Measurements from ENCODE around the gene CTCF. TPM values are rescaled to one million over a fixed set of nuclear protein-coding genes. Genes with fewer than 3 reads are reported as not detected.

CTCF gene
- polyA plus RNA-seq, 1 donor, result 43.9 TPM

DNA sequence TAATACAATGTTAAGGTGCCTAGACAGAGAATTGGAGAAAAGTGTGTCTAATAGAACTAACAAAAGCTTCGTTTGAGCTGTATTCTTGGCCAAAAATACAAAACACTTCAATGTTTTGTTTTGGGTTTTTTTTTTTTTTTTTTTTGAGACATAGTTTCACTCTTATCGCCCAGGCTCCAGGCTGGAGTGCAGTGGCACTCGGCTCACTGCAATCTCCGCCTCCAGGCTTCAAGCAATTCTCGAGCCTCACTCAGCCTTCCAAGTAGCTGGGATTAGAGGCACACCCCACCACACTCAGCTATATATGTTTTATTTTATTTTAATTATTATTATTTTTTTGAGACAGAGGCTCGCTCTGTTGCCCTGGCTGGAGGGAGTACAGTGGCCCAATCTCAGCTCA is 44.3 kb downstream of the CTCF start:
- no peak for DNase-seq

DNA sequence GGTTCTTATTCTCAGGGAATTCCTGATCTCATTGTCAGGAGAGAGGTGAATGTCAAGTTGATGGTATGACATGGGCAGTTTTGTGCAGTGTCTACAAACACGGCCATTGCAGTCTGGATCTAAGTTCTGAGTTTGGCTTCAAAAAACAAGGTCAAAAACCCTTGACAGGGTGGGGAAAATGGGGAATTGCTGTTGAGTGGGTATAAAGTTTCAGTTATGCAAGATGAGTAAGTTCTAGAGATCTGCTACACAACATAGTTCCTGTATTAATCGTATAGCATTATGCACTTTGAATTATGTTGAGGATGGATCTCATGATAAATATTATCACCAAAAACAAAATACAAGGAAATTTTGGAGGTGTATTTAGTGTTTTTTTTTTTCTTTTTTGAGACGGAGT is 46.0 kb downstream of the CTCF start:
- DNase-seq, result no peak

DNA sequence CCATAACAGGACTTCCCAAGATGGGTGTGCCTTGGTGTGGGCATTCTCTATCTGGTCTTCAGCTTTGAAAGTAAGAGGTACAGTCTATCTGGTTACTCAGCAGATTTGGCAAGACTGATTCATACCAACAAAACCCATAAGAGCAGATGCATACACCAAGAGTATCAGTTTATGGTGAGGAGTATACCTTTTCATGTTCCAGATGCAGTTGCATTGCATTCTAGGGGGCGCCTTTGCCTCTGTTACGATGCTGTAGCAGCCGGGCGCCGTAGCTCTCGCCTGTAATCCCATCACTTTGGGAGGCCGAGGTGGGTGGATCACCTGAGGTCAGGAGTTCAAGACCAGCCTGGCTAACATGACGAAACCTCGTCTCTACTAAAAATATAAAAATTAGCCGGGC is 51.5 kb downstream of the CTCF start:
- no peak for DNase-seq

DNA sequence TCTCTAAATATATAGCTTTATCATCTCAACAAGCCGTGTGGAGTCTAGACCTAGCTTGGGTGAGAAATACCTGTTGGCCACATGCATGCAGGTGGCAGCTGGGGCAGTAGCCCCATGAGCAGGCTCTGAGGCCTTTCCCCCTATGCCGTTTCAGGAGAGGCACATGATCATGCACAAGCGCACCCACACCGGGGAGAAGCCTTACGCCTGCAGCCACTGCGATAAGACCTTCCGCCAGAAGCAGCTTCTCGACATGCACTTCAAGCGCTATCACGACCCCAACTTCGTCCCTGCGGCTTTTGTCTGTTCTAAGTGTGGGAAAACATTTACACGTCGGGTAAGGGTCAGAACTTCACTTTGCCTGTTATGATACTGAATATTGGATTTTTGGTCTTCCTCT is 65.9 kb downstream of the CTCF start:
- DNase-seq, result no peak

DNA sequence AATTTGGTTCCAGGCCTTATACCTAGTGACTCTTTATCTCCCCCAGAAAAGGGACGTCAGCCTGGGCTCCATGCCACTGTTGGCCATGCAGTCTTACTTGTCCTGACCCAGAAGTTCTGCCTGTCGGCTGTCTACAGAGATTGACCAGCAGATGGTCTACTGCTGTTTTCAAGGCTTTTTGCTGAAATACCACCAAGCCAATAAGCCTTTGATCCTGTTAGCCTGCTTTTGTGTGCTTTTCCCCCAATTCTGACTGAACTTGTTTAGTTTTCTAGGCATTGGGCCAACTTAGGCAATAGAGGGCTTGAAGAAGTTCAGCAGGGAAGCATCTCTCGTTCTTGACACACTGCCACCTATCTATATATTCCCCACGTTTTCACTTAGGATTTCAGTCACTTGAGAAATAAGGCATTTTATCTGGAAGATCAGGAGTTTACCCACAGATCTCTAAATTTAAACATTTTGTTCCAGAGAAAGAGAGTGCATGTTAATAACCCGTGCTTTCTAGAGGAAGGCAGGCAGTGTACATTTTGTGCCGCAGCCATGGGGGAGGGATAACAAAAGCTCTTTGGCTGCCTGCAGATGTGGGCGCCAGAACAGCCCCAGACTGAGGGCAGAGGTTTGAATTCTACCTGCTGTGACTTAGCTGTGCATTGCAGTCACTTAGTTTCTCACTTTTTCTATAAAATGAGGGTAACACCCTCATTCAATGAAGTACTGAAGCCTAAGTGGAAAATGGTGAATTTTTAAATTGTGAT is 70.3 kb downstream of the CTCF start:
- no peak for DNase-seq

DNA sequence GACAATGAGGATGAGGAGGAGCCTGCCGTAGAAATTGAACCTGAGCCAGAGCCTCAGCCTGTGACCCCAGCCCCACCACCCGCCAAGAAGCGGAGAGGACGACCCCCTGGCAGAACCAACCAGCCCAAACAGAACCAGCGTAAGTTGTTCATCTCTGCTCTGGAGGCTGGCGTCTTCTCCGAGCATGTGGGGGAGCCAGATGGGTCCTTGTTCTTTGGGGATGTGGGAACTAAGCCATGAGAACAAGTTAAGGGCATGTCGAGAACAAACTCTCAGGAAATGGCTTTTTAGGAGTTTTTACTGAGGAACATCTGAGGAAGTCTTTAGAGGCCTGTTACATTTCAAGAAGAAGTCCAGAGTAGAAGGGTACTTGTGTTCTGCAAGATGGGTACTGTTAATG is 74.4 kb downstream of the CTCF start:
- DNase-seq, result no peak

DNA sequence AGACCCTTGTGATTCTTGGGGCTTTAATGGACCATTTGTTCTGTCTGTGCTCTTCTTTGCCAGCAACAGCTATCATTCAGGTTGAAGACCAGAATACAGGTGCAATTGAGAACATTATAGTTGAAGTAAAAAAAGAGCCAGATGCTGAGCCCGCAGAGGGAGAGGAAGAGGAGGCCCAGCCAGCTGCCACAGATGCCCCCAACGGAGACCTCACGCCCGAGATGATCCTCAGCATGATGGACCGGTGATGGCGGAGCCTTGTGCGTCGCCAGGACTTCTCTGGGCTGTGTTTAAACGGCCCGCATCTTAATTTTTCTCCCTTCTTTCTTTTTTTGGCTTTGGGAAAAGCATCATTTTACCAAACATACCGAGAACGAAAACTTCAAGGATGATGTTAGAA is 75.3 kb downstream of the CTCF start:
- DNase-seq, result no peak

DNA sequence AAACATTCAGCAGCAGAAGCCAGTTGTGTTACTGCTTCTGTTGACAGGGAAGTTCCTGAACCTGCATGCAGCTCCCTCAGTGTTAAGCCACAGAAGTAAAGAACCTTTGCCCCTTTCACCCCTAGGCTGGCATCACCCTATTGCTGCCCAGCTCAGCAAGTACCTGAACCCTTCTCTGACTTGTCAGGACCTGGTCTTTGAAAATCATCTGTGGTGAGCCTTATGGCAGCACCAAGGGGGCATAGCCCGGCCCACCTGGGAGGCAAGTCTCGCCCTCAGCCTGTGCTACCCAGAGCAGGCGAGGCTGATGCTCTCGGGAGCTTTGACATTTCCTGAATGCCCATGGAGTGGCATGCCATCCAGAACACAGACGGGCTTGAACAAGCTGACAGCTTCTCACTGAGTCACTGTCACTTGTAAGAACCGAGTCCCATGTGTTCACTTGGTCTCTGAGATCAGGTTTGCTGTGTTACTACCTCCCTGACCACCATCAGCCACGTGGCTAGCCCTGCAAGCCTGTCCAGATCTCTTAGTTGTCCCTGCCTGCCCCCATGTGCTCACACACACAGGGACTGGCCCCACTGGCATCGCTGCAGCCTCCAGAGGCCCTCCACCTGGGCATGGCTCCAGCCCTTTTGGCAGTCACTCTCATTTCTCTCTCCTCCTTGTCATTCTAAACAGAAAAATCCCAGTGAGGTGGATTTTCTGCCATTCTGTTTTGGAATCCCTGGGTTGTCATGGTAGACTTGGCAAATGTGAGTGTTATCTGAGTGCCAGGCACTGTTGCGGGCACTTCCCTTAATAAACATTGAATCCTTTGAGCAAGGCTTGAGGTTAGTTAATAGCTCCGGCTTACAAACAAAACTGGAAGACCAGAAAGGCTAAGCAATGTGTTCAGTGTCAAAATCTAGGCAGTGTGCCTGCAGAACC is 79.7 kb downstream of the CTCF start:
- no peak for DNase-seq

DNA sequence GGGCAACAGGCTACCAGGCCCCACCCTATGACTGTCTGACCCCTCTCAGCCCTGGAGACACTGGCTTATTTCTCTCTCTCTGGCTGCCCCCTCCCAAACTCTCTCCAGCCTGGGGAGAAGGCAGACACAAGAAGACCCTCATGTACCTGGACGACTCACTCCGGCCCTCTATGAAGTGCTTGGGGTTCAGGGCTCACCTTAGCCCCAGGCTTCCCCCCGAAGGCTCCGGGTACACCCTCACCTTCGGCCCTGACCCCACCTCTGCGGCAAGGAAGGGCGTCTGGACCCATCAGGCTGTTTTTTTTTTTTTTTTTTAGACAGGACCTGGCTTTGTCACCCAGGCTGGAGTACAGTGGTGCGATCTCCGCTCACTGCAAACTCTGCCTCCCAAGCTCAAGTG is 81.7 kb downstream of the CTCF start:
- no peak for DNase-seq

DNA sequence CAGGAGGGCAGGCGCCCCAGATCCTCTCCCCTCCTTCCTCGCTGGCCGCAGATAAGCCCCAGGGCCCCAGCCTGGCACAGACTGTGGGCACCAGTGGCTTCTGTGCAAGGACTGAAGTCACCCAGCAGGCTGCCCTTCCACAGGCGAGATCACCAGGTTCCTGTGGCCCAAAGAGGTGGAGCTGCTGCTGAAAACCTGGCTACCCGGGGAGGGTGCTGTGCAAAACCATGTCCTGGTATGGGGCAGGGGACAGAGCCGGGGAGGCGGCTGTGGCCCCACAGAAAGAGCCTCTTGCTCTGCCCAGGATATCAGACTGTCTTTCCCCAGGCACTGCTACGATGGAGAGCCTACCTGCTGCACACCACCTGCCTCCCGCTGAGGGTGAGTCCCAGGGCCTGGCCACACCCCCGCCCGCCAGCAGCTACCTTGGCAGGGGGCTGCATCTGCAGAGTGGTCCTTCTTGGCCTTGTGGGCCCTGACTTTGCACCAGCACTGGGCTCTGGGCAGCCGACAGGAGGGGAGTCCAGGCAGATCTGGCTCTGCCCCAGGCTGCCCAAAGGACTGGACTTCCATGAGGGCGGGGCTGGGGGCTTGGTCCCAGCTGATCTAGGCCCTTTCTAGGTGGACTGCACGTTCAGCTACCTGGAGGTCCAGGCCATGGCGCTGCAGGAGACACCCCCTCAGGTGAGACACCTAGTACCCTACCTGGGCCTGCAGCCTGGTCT is 83.2 kb downstream of the CTCF start:
- DNase-seq, result no peak

DNA sequence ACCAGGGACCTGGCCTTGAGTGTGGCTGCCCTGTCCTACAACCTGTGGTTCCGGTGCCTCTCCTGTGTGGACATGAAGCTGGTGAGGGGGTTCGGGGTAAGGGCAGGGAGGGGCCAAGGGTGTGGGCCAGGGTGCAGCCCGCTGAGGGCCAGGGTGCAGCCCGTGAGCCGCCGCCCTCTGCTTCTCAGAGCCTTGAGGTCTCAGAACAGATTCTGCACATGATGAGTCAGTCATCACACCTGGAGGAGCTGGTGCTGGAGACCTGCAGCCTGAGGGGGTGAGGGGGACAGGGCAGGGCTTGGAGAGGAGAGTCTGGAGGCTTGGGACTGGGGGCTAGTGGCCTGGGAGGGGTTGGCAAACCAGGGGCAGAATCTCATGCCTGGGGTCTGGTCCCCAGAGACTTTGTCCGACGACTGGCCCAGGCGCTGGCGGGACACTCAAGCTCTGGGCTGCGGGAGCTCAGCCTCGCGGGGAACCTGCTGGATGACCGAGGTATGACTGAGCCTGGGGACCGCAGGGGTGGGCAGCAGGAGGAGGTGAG is 84.9 kb downstream of the CTCF start:
- DNase-seq, result no peak

DNA sequence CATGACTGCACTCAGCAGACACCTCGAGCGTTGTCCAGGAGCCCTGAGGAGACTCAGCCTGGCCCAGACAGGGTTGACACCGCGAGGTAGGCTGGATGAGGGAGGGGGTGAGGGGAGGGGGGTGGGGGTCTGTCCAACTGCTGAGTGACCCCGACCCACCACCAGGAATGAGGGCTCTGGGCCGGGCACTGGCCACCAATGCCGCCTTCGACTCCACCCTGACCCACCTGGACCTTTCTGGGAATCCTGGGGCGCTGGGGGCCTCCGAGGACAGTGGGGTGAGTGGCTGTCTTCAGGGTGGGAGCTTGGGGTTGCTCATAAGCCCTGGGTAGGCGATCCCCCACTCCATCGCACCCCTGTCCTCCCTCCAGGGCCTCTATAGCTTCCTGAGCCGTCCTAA is 85.4 kb downstream of the CTCF start:
- DNase-seq, result no peak

DNA sequence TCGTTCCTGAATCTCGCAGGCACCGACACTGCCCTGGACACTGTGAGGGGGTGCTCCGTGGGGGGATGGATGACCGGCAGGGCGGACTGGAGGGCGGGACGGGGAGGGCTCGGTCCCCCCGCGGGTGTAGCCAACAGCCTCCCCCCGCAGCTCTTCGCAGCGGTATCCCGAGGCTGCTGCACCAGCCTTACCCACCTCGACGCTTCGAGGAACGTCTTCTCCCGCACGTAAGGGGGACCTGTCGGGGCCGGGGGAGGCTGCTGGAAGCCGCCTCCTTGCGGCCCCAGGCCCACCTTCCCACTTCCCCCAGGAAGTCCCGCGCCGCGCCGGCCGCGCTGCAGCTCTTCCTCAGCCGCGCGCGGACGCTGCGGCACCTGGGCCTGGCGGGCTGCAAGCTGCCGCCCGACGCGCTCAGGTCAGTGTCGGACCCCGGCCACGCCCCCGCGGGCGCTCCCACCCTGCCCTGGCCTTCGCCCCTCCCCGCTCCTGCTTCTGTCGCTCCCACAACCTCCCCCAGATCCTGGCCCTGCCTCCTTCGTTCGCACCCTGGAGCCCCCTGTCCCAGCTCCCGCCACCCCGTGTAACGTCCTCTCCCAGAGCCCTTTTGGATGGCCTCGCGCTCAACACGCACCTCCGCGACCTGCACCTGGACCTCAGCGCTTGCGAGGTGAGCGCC is 85.9 kb downstream of the CTCF start:
- no peak for DNase-seq

DNA sequence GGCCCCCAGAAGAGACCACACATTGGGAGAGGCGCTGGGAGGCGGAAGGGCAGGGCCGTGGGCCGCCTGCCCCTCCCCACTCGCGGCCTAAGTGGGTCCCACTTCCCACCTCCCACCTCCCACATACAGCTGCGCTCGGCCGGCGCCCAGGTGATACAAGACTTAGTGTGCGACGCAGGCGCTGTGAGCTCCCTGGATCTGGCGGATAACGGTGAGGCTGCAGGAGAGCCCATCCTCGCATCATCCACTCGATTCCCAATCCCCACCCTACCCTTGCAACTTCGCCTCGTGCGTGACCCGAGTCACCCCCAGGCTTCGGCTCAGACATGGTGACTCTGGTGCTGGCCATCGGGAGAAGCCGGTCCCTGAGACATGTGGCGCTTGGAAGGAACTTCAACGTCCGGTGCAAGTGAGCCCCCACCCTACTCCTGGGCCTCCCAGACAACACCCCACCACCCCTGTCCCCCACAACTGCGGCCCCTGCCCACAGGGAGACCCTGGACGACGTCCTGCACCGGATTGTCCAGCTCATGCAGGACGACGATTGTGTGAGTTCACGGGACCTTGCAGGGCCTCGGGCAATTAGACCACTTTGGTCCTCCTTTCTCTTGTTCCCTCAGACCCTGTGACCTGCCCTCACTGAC is 86.6 kb downstream of the CTCF start:
- no peak for DNase-seq

DNA sequence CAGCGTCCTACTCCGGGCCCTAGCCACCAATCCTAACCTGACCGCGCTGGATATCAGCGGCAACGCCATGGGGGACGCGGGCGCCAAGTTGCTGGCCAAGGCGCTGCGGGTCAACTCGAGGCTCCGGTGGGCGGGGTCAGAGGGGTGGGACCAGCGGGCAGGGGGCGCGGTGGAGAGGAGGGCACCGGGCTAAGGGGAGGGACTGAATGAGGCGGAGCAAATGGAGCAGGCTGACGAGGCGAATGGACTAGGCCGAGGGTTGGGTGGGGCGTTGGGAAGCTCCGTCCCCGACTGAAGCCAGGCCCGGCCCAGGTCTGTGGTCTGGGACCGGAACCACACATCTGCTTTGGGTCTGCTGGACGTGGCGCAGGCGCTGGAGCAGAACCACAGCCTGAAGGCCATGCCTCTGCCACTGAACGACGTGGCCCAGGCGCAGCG is 87.2 kb downstream of the CTCF start:
- no peak for DNase-seq

DNA sequence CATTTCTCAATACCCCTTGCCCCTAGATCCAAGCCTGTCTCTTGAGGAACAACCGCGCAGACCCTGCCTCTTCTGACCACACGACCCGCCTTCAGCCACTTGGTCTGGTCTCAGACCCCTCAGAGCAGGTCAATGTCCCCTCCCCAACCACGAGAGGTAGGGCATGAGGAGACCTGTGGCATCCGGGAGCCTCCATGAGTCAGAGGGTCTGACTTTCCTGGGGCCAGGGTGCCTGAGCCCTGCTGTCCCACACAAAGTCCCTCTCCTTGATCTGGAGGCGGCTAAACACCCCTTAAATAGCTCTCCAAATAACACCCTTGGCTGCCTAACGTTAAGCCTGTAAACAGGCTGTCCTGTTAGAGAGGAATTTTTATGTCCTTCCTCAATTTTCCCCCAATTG is 87.7 kb downstream of the CTCF start:
- no peak for DNase-seq

DNA sequence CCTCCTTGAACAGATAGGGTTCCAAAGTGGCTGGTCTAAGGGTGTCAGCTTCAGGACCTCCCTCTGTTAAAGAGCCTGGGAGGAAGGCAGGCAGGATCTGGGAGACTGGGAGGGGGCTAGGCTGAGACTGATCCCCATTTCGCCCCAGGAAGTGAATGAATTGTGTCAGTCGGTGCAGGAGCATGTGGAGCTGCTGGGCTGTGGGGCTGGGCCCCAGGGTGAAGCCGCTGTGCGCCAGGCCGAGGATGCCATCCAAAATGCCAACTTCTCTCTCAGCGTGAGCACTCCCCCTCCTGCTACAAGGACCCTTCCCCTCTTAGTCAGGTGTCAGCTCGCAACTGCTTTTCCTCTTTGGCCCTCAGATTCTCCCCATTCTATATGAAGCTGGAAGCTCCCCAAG is 88.7 kb downstream of the CTCF start:
- DNase-seq, result no peak

DNA sequence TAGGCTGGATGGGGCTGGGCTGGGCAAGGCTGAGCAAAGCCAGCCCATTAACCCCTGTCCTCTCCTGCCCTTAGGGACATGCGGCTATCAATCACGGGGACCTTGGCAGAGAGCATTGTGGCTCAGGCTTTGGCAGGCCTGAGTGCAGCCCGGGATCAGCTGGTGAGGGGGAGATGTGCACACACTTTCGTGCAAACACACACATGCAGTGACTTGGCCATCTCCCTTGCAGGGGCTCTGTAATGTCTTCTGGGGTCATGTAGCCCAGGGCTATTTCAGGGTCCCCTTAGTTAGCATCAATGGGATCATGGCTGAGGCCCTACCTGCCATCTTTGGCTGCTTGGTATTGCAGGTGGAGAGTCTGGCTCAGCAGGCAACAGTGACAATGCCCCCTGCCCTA is 89.5 kb downstream of the CTCF start:
- no peak for DNase-seq

DNA sequence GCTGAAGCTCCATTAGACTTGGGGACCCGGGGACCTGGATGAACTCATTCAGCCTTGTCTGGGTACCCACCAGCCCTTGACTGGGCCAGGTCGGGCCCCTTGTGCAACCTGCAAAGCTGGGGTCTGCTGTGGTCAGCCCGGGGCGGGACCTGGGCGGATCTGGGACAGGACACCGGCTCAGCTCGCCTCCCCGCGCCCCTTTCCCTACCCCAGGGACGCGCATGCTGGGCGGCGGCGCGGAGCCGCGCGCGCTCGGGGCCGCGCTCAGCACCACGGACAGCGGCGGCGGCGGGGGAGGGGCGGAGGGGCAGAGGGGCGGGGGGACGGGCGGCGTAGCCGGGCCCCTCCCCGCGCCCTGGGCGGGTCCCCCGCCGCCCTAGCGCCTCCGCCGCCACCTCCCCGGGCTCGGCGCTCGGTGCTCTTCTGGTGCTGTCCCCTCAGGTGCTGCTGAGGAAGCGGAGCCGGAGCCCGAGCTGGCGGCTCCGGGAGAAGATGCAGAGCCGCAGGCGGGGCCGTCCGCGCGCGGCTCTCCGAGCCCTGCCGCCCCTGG is 90.3 kb downstream of the CTCF start:
- DNase-seq, result no peak

DNA sequence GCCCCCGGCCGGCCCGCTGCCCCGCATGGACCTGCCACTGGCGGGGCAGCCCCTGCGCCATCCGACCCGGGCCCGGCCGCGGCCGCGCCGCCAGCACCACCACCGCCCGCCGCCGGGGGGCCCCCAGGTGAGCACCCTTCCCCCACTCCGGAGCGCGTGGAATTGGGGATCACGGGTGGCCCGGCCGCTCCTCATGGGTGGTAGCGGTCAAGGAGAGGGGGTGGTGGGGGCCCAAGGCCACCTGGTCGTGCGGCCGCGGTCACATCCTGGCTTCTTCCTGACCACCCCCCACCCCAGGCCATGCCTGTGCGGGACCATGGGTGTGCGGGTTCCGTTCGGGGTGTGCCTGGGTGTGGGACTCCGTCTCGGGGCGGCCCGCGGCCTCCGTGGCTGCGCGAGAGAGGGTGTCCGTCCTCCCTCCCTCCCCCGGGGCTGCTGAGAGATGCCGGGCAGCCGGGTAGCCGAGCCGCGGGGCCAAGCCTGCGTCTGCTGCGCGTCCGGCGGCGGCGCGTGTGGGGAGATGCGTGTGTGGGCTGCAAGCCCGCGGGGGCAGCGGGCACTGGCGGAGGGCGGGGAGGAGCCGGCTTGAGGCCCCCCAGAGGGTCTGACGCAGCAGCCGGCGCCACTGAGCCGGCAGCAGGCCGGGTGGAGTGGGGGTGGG is 90.9 kb downstream of the CTCF start:
- no peak for DNase-seq

All from hindlimb muscle (tissue), 1 donor.